ENCODE results near the gene KCTD20.

DNA sequence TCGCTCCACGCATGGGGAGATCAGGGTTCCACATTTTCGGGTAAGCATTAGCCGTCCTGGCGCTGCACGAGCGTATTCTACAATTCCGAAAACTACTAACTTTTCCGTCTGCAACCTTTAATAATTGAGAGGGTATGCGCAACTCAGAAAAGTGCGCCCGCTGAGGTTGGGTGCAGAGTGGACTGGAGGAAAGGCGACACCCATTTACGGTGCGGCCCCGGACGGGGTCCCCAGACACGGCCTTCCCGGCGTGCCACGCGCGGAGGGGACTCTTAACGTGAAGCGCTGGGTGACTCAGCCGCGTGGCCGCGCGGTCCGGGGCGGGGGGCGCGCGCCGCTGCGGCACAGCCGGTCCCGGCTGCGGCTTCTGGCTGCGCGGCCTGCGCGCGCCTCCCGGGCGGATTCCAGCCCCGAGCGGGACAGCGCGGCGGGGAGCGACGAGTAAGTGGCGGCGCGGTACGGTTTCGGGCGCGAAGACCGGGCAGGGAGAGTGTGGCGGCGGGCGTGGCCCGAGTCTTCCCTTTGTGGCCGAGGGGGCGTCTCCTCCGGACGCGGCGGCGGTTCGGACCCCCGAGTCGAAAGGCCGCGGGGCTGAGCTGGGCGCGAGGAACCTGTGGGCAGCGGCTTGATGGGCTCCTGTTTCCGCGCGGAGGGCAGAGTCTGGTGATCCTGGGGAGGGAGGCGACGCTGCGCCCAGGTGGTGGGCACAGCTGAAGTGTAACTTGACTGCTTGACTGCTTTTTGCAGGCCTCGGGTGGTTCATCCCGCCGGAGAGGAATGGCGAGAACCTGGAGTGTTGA is at the start of gene KCTD20, which contains the start of gene PXT1:
- TF ChIP-seq POLR2A (IDR thresholded peaks at IDR 0.05; ENCODE audit: low read depth, low read length): peak; percentile 70
- peak; percentile 72; the same call in 1 of the 2 replicates for TF ChIP-seq POLR2AphosphoS5 (IDR thresholded peaks at IDR 0.05; ENCODE audit: low read depth, low read length)
